Activated effector memory CD4-positive, alpha-beta T cell treated with anti-CD3 and anti-CD28 coated beads, Interleukin-2, amount 50 U/mL, for 16 hours (primary cell): Measurements from ENCODE around the gene ATAD3A.
"Not testable (repeated sequence)": the region's sequence is repeated elsewhere in the genome, so short reads cannot be mapped to it uniquely, and the experiment has no call there.

ENCODE experiments used
- DNase-seq: peaks from one replicate; pipeline ENCODE4 v3.0.0-alpha.2; 2020

ATAD3A gene

GRCh38 chr1:1524750-1525383 is 12.9 kb downstream of the ATAD3A start:
- not testable (repeated sequence) for DNase-seq

- not testable (repeated sequence) for DNase-seq
Measured at GRCh38 chr1:1526476-1526875, 14.5 kb downstream of the ATAD3A start.

GRCh38 chr1:1527092-1527816 is 15.3 kb downstream of the ATAD3A start:
- DNase-seq, result no peak

- DNase-seq, result no peak
Measured at GRCh38 chr1:1528301-1529267, 16.6 kb downstream of the ATAD3A start.

- DNase-seq, result no peak
Measured at GRCh38 chr1:1529321-1529720, 17.4 kb downstream of the ATAD3A start.

GRCh38 chr1:1529936-1530335 is 18.0 kb downstream of the ATAD3A start:
- DNase-seq, result no peak

GRCh38 chr1:1531947-1532346 is 20.0 kb downstream of the ATAD3A start:
- no peak for DNase-seq

- DNase-seq, result not testable (repeated sequence)
Measured at GRCh38 chr1:1533176-1533893, 21.4 kb downstream of the ATAD3A start.

GRCh38 chr1:1533894-1534291 is 21.9 kb downstream of the ATAD3A start:
- not testable (repeated sequence) for DNase-seq

GRCh38 chr1:1534401-1535154 is 22.6 kb downstream of the ATAD3A start:
- no peak for DNase-seq

- no peak for DNase-seq
Measured at GRCh38 chr1:1535201-1536018, 23.4 kb downstream of the ATAD3A start.

GRCh38 chr1:1536019-1536937 is 24.3 kb downstream of the ATAD3A start:
- no peak for DNase-seq

GRCh38 chr1:1536938-1537546 is 25.1 kb downstream of the ATAD3A start:
- DNase-seq, result no peak

- DNase-seq, result no peak
Measured at GRCh38 chr1:1537626-1538250, 25.8 kb downstream of the ATAD3A start.

GRCh38 chr1:1538334-1538733 is 26.4 kb downstream of the ATAD3A start:
- no peak for DNase-seq

GRCh38 chr1:1538989-1539309 is 27.0 kb downstream of the ATAD3A start:
- no peak for DNase-seq

- DNase-seq, result no peak
Measured at GRCh38 chr1:1539310-1540089, 27.5 kb downstream of the ATAD3A start.

- peak; percentile 78 for DNase-seq
Measured at GRCh38 chr1:1540090-1540817, 28.3 kb downstream of the ATAD3A start, which contains the start of gene TMEM240. Gene TMEM240, minus strand, starts transcription at chr1:1540624. Its CDS starts 278 bp downstream, at chr1:1540346.
